Ascending aorta (tissue), 2 donors: Measurements from ENCODE around the gene ABHD18. TPM values are rescaled to one million over a fixed set of nuclear protein-coding genes. Genes with fewer than 3 reads are reported as not detected.
A peak's percentile ranks its signal among the peaks of the same experiment; 100 is the strongest.
"Not testable (repeated sequence)": the region's sequence is repeated elsewhere in the genome, so short reads cannot be mapped to it uniquely, and the experiment has no call there.

Experiments used
- DNase-seq, 2 donors: peaks; one replicate each; pipeline ENCODE4 v3.0.0-alpha.2; 2019; ENCODE audit warnings: low spot score in 2 of 2
- H3K27ac ChIP-seq, 2 donors: fragments of 200-600 bp; sonication (generic); one replicate each; pipeline ENCODE4 v1.5.1; 2016 to 2017; ENCODE audit warnings: mild to moderate bottlenecking in 1 of 2
- H3K27me3 ChIP-seq: fragments of 200-600 bp; sonication (generic); one replicate; pipeline ENCODE4 v1.5.1; 2017
- H3K36me3 ChIP-seq, 2 donors: fragments of 200-600 bp; sonication (generic); one replicate each; pipeline ENCODE4 v1.5.1; 2016
- H3K4me1 ChIP-seq, 2 donors: fragments of 200-600 bp; sonication (generic); one replicate each; pipeline ENCODE4 v1.5.1; 2016 to 2017; ENCODE audit warnings: mild to moderate bottlenecking in 1 of 2
- H3K4me3 ChIP-seq, 2 donors: fragments of 200-600 bp; sonication (generic); one replicate each; pipeline ENCODE4 v1.5.1; 2016 to 2017; ENCODE audit warnings: mild to moderate bottlenecking in 1 of 2
- H3K9me3 ChIP-seq, 2 donors: fragments of 200-600 bp; sonication (generic); one replicate each; pipeline ENCODE4 v1.5.1; 2016
- intact Hi-C: fragments of 100-400 bp; cut with DNase I; formaldehyde crosslinking; loops from one replicate; pipeline ENCODE4 v1.15.1; 2023
- total RNA-seq: library from RNA; depleted of rRNA; stranded (reverse); fragments of >200 nt; gene quantifications from one replicate; pipeline ENCODE4 v1.1.0, GENCODE V29; 2016
- TF ChIP-seq, protein P1 (sequence below), 3 experiments: fragments of 200-600 bp in 2 of 3; fragments of 450-650 bp in 1 of 3; sonication (generic) in 2 of 3; IDR thresholded peaks; one replicate each; pipeline ENCODE4 v1.5.1; 2016 to 2019; ENCODE audit warnings: antibody characterized with exemption in 3 of 3, mild to moderate bottlenecking in 1 of 3, moderate library complexity in 1 of 3

ABHD18 gene
- 3.5 TPM for total RNA-seq

GRCh38 chr4:127965062-127965802 lies at the start of gene ABHD18, which contains the start of gene MFSD8:
TSS of gene ABHD18 (plus strand) at chr4:127965406. CDS start at chr4:127982956, 17,550 bp downstream.
TSS of gene MFSD8 (minus strand) at chr4:127965173. CDS start at chr4:127965133, 40 bp downstream.
- DNase-seq = peak; percentile 98 to 99
- no peaks in the 10 kb centered on the region for H3K27me3 ChIP-seq
- H3K4me1 ChIP-seq = peaks cover 0 to 12% of the 10 kb centered on the region in 2 donors
- H3K36me3 ChIP-seq = no peaks in the 10 kb centered on the region
- H3K9me3 ChIP-seq = no peaks in the 10 kb centered on the region
- H3K27ac ChIP-seq = peak within 1 kb of the TSS; percentile 93 to 94
- intact Hi-C loops = loop anchor here (1.0 to 10.0 kb wide), 5 partner anchors 84 to 850 kb away; partner anchors contain the start of genes HSPA4L, INTU, LARP1B and PLK4
- TF ChIP-seq, protein P1, sequence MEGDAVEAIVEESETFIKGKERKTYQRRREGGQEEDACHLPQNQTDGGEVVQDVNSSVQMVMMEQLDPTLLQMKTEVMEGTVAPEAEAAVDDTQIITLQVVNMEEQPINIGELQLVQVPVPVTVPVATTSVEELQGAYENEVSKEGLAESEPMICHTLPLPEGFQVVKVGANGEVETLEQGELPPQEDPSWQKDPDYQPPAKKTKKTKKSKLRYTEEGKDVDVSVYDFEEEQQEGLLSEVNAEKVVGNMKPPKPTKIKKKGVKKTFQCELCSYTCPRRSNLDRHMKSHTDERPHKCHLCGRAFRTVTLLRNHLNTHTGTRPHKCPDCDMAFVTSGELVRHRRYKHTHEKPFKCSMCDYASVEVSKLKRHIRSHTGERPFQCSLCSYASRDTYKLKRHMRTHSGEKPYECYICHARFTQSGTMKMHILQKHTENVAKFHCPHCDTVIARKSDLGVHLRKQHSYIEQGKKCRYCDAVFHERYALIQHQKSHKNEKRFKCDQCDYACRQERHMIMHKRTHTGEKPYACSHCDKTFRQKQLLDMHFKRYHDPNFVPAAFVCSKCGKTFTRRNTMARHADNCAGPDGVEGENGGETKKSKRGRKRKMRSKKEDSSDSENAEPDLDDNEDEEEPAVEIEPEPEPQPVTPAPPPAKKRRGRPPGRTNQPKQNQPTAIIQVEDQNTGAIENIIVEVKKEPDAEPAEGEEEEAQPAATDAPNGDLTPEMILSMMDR (IDR thresholded peaks at IDR 0.05) = peak; percentile 39 to 55 (median 46)
- peak within 1 kb of the TSS; percentile 71 to 86 for H3K4me3 ChIP-seq

GRCh38 chr4:127916512-127916911 lies 48.7 kb upstream of the ABHD18 start:
- intact Hi-C loops = no loop called here
- Histone ChIP-seq H3K9me3 (no peaks in the 10 kb centered on the region), H3K4me1 (no peaks in the 10 kb centered on the region), H3K27me3 (no peaks in the 10 kb centered on the region), H3K4me3 (no peak overlapping the region), H3K27ac (no peak overlapping the region), H3K36me3 (peaks cover 18 to 30% of the 10 kb centered on the region in 2 donors)
- TF ChIP-seq, protein P1 (IDR thresholded peaks at IDR 0.05) = no peak
- DNase-seq = no peak

GRCh38 chr4:127917151-127917550 lies 48.1 kb upstream of the ABHD18 start:
- Histone ChIP-seq H3K4me1 (no peaks in the 10 kb centered on the region), H3K27me3 (no peaks in the 10 kb centered on the region), H3K36me3 (peaks cover 21 to 33% of the 10 kb centered on the region in 2 donors), H3K4me3 (no peak overlapping the region), H3K27ac (no peak overlapping the region), H3K9me3 (no peaks in the 10 kb centered on the region)
- DNase-seq = no peak
- intact Hi-C loops = no loop called here
- TF ChIP-seq, protein P1 (IDR thresholded peaks at IDR 0.05) = no peak

GRCh38 chr4:127920521-127920920 lies 44.7 kb upstream of the ABHD18 start:
- no peaks in the 10 kb centered on the region for H3K4me1 ChIP-seq
- peaks cover 21 to 44% of the 10 kb centered on the region in 2 donors for H3K36me3 ChIP-seq
- H3K9me3 ChIP-seq = no peaks in the 10 kb centered on the region
- no peaks in the 10 kb centered on the region for H3K27me3 ChIP-seq
- H3K27ac ChIP-seq = no peak overlapping the region
- H3K4me3 ChIP-seq = no peak overlapping the region
- TF ChIP-seq, protein P1 (IDR thresholded peaks at IDR 0.05) = no peak
- DNase-seq = no peak
- intact Hi-C loops = no loop called here

GRCh38 chr4:127922226-127922625 lies 43.0 kb upstream of the ABHD18 start:
- Histone ChIP-seq H3K36me3 (peaks cover 26 to 56% of the 10 kb centered on the region in 2 donors), H3K27ac (no peak overlapping the region), H3K27me3 (no peaks in the 10 kb centered on the region), H3K9me3 (no peaks in the 10 kb centered on the region), H3K4me3 (no peak overlapping the region), H3K4me1 (no peaks in the 10 kb centered on the region)
- TF ChIP-seq, protein P1 (IDR thresholded peaks at IDR 0.05) = no peak
- DNase-seq = no peak
- intact Hi-C loops = no loop called here

GRCh38 chr4:127925720-127926119 lies 39.5 kb upstream of the ABHD18 start:
- peaks cover 25 to 55% of the 10 kb centered on the region in 2 donors for H3K36me3 ChIP-seq
- H3K9me3 ChIP-seq, H3K27ac ChIP-seq, H3K4me1 ChIP-seq, DNase-seq, intact Hi-C loops, H3K27me3 ChIP-seq, H3K4me3 ChIP-seq: not testable (repeated sequence)
